Measurements from ENCODE around the gene JMJD8. TPM values are rescaled to one million over a fixed set of nuclear protein-coding genes. Genes with fewer than 3 reads are reported as not detected.

The JMJD8 gene
- total and polyA plus RNA-seq, 4 donors = 21.2 to 52.6 (median 33.4) TPM

GRCh38 chr16:675884-676564, 8.1 kb downstream of the JMJD8 start (continued):
- TF ChIP-seq CTCF (IDR thresholded peaks at IDR 0.05; ENCODE audit: low read depth, low read length, missing input control) (no peak), HNF4G (IDR thresholded peaks at IDR 0.05) (no peak), YY1 (IDR thresholded peaks at IDR 0.05) (no peak), RXRA (IDR thresholded peaks at IDR 0.05) (no peak), EGR1 (IDR thresholded peaks at IDR 0.05; ENCODE audit: low read depth in 2 of 2) (no peak)
- TF ChIP-seq, protein P1, sequence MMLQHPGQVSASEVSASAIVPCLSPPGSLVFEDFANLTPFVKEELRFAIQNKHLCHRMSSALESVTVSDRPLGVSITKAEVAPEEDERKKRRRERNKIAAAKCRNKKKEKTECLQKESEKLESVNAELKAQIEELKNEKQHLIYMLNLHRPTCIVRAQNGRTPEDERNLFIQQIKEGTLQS (IDR thresholded peaks at IDR 0.05) = no peak

DNA sequence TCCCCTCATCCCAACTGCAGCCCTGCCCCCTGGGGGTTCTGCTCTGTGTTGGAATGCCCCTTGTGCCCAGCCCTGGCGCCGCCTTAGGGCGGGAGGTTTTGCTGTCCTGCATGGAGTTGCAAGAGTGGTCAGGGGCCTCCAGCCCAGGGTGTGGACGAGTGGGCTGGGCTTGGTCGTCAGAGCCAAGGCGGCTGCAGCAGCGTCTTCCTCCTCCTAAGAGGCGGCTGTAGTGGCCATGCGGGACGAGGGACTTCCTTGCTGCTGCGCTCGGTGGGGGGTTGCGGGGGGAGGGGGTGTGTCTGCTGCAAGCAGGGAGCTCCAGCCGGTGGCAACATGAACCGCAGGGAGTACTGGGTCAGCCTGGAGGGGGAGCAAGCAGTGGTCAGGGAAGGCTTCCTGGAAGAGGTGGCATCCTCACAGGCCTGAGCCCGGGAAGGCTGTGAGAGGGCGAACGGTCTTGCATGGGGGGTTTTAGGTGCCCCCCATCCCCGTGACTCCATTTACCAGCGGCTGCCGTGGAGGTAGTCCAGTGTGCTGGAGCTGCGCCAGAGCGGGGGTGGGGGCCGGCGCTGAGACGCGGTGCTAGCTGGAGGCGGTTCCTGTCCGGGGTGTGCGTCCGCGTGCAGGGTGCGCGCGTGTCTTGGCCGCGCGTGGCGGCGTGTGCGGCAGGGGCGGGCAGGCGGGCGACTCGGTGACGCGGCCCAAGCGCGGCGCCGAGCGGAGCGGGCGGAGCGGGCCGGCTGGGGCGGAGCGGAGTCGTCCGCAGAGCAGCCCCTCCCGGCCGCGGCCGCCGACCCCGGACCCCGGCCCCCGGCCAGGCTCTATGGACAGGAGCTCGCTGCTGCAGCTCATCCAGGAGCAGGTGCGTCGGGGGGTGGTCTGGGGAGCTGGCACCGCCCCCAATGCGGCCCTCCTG, 8.9 kb downstream of the JMJD8 start, which contains the start of gene RHBDL1:
TSS of gene RHBDL1 (plus strand) at position 704 of the 916 bp plus-strand sequence. CDS start at position 824, 120 bp downstream.
- H3K27ac ChIP-seq (ENCODE audit: low read depth in 1 of 2, low read length in 2 of 2) = no peak within 1 kb of the TSS
- no peak within 1 kb of the TSS for H3K9ac ChIP-seq (ENCODE audit: low read depth in 1 of 2, low read length in 2 of 2)
- no peaks in the 10 kb centered on the region for H3K9me3 ChIP-seq (ENCODE audit: control insufficient read depth in 4 of 4, low read length in 3 of 4)
- no peak for TF ChIP-seq GABPA (IDR thresholded peaks at IDR 0.05 in 1 of 2, conservative IDR thresholded peaks at IDR 0.05 in 1 of 2)
- TF ChIP-seq, protein P1 (IDR thresholded peaks at IDR 0.05) = no peak
- TF ChIP-seq NR2F2 (IDR thresholded peaks at IDR 0.05) = no peak
- TF ChIP-seq REST (IDR thresholded peaks at IDR 0.05) = no peak
- TF ChIP-seq EGR1 (IDR thresholded peaks at IDR 0.05; ENCODE audit: low read depth in 2 of 2) = no peak
- no peak for TF ChIP-seq SP1 (IDR thresholded peaks at IDR 0.05)
- no peak for TF ChIP-seq FOXA2 (IDR thresholded peaks at IDR 0.05)
- no peak for TF ChIP-seq HNF4A (conservative IDR thresholded peaks at IDR 0.05)
- no peak for TF ChIP-seq RXRA (IDR thresholded peaks at IDR 0.05)
- TF ChIP-seq RAD21 (IDR thresholded peaks at IDR 0.05) = no peak
- no peak for TF ChIP-seq HNF4G (IDR thresholded peaks at IDR 0.05)
- TF ChIP-seq TAF1 (conservative IDR thresholded peaks at IDR 0.05) = no peak
- TF ChIP-seq YY1 (IDR thresholded peaks at IDR 0.05) = no peak
- no peak for TF ChIP-seq FOXA1 (IDR thresholded peaks at IDR 0.05)
- TF ChIP-seq MAX (IDR thresholded peaks at IDR 0.05) = no peak
- TF ChIP-seq CTCF (IDR thresholded peaks at IDR 0.05; ENCODE audit: low read depth, low read length, missing input control) = no peak
- TF ChIP-seq JUND (IDR thresholded peaks at IDR 0.05) = no peak
- no peak for TF ChIP-seq ZBTB33 (IDR thresholded peaks at IDR 0.05)
- H3K4me3 ChIP-seq (ENCODE audit: low read depth in 1 of 3, low read length in 3 of 3) = peak within 1 kb of the TSS in 1 of 3 donors; percentile 47
- no peaks in the 10 kb centered on the region for H3K27me3 ChIP-seq (ENCODE audit: control insufficient read depth in 4 of 4, insufficient read depth in 4 of 4, low read length in 3 of 4)
- DNase-seq (ENCODE audit: low spot score) = no peak
- 9% methylated on average over 73 of the region's 73 CpGs for WGBS
- peaks cover 5 to 34% (median 19%) of the 10 kb centered on the region in 4 donors for H3K36me3 ChIP-seq (ENCODE audit: control insufficient read depth in 4 of 4, insufficient read depth in 3 of 4, low read depth in 1 of 4, low read length in 3 of 4)
- H3K4me1 ChIP-seq (ENCODE audit: control insufficient read depth in 4 of 4, insufficient read depth in 4 of 4, low read length in 3 of 4) = peaks cover 6 to 28% (median 15%) of the 10 kb centered on the region in 4 donors
